HFF-Myc (cell line): ENCODE measurements around the gene PSMF1.
"Not testable (repeated sequence)": the region's sequence is repeated elsewhere in the genome, so short reads cannot be mapped to it uniquely, and the experiment has no call there.

Experiments used
- DNase-seq: peaks from one replicate; pipeline ENCODE4 v3.0.0-alpha.2; 2011; ENCODE audit warnings: low read depth; ENCODE audit errors: extremely low read depth
- H3K4me3 ChIP-seq: replicated peaks from 2 replicates; pipeline ENCODE4 v1.5.1; 2011; ENCODE audit warnings: low read depth, mild to moderate bottlenecking, control low read depth, low read length
- TF ChIP-seq, protein P1 (sequence below): IDR thresholded peaks from 2 replicates; pipeline ENCODE4 v1.5.1; 2012; ENCODE audit warnings: mild to moderate bottlenecking, low read depth, low read length, control low read depth; ENCODE audit errors: missing control alignments

PSMF1 gene

DNA sequence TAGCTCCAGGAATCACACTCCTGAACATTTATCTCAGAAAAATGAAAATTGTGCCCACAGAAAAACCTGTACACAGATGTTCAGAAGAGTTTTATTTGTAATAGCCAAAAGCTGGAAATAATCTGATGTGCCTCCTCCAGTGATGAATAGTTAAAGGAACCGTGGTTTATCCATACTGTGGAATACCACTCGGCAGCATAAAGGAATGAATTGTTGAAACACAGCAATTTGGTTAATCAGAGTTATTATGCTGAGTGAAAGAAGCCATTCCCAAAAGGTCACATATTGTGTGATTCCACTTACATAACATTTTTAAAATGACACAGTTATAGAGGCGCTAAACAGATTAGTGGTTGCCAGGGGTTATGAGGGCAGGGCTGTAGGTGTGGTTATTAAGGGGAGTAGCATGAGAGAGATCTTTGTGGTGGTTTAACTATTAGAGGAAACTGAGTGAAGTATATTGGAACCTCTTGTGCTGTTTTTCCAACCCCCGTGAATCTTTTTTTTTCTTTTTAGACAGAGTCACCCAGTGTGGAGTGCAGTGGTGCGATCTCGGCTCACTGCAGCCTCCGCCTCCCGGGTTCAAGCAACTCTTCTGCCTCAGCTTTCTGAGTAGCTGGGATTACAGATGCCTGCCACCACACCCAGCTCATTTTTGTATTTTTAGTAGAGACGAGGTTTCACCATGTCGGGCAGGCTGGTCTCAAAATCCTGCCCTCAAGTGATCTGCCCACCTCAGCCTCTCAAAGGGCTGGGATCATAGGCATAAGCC, 26.2 kb downstream of the PSMF1 start:
- H3K4me3 ChIP-seq, result no peak overlapping the region
- TF ChIP-seq, protein P1, sequence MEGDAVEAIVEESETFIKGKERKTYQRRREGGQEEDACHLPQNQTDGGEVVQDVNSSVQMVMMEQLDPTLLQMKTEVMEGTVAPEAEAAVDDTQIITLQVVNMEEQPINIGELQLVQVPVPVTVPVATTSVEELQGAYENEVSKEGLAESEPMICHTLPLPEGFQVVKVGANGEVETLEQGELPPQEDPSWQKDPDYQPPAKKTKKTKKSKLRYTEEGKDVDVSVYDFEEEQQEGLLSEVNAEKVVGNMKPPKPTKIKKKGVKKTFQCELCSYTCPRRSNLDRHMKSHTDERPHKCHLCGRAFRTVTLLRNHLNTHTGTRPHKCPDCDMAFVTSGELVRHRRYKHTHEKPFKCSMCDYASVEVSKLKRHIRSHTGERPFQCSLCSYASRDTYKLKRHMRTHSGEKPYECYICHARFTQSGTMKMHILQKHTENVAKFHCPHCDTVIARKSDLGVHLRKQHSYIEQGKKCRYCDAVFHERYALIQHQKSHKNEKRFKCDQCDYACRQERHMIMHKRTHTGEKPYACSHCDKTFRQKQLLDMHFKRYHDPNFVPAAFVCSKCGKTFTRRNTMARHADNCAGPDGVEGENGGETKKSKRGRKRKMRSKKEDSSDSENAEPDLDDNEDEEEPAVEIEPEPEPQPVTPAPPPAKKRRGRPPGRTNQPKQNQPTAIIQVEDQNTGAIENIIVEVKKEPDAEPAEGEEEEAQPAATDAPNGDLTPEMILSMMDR, result no peak
- no peak for DNase-seq

DNA sequence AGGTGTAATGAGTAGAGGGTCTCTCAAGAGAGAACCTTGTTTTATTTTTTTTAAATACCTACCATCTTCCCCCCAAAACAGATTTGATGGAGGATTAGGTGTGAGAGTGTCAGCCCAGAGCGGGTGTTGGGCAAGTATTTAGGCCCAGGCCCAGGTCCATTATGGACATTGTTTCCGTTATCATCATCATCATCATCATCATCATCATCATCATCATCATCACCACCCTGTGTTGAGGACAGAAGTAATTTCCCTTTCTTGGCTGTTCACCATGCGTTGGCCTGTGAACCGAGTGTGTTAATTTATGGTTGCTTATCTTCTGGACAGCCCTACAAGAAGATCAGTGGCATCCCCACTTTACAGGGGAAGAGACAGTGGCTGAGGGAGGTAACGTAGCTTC, 28.6 kb downstream of the PSMF1 start:
- no peak for DNase-seq
- TF ChIP-seq, protein P1, result no peak
- no peak overlapping the region for H3K4me3 ChIP-seq

DNA sequence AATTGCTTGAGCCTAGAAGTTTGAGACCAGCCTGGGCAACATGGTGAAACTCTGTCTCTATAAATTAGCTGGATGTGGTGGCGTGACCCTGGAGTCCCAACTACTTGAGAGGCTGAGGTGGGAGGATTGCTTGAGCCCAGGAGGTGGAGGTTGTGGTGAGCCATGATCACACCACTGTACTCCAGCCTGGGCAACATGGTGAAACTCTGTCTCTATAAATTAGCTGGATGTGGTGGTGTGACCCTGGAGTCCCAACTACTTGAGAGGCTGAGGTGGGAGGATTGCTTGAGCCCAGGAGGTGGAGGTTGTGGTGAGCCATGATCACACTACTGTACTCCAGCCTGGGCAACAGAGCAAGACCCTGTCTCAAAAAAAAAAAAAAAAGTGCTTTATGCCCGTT, 31.4 kb downstream of the PSMF1 start:
- not testable (repeated sequence) for DNase-seq, H3K4me3 ChIP-seq

DNA sequence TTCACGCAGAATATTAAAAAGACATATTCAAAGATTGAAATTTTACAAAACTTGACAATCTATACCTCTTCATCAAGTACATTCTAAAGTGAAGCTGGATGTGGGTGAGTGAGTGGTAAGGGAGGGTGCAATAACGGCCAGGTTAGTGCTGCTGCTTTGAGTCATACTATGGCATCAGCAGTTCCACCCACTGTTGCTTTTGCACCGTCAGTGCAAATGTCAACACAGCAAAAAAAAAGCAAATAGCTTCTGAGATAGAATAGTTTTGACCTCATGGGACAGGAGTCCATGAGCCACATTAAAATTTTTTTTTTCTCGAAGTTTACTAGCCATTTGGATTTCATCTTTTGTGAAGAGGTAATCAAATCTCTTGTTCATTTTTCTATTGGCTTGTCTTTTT, 31.8 kb downstream of the PSMF1 start:
- no peak for DNase-seq
- TF ChIP-seq, protein P1, result no peak
- no peak overlapping the region for H3K4me3 ChIP-seq

DNA sequence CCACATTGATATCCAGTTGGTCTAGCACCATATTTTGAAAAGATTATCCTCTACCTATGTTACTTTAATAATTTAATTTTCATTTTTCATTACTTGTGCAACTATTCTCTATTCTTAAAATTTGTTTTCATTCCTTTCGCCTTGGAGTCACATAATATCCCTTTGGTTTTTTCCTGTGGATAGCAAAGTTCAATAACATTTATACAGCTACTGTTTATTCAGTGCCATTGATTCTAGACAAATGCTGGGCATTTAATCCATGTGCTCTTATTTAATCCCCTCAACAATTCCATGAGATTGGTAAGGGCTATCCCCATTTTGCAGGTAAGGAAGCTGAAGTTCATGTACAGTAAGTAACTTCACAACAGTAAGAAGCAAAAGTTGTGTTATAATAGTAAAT, 32.6 kb downstream of the PSMF1 start:
- no peak overlapping the region for H3K4me3 ChIP-seq
- DNase-seq, result no peak
- TF ChIP-seq, protein P1, result no peak

DNA sequence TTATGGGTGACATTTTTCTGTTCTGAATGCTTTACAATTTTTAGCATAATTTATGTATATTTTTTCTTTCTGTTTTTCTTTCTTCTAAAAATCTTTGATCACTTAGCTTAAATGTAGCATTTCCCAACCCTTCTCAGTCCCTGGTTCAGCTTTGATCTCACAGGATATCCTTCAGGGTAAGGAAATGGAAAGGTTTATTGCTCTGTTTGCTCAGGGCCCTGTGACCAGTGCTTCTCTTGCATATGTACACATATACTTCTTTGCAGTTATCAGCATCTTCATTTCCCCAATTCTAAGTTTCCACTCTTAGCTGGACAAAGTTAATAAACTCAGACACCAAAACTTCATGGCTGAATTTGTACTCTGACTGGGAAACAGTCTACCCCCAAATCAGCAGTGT, 35.8 kb downstream of the PSMF1 start:
- TF ChIP-seq, protein P1, result no peak
- DNase-seq, result no peak
- H3K4me3 ChIP-seq, result no peak overlapping the region

DNA sequence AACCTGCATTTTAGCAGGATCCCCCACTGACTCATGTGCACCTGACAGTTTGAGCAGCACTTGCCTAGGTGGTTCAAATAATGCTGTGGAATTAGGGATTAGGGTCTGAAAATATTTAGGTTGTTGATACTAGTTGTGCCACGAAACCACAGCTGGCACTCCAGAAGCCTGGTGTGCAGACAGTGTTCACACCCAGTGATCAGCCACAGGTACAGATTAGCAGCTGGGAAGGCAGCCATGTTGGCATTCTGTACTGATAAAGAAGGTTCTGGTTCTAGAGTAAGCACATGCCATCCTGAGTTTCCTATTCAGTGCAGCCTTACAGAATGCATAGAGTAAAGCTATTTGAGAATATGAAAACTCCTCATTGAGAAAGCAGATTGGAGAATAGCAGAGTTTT, 36.3 kb downstream of the PSMF1 start:
- no peak overlapping the region for H3K4me3 ChIP-seq
- TF ChIP-seq, protein P1, result no peak
- no peak for DNase-seq
